ENCODE measurements around the gene CCDC124.
"Not testable (repeated sequence)": the region's sequence is repeated elsewhere in the genome, so short reads cannot be mapped to it uniquely, and the experiment has no call there.

The CCDC124 gene, protein sequence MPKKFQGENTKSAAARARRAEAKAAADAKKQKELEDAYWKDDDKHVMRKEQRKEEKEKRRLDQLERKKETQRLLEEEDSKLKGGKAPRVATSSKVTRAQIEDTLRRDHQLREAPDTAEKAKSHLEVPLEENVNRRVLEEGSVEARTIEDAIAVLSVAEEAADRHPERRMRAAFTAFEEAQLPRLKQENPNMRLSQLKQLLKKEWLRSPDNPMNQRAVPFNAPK

DNA sequence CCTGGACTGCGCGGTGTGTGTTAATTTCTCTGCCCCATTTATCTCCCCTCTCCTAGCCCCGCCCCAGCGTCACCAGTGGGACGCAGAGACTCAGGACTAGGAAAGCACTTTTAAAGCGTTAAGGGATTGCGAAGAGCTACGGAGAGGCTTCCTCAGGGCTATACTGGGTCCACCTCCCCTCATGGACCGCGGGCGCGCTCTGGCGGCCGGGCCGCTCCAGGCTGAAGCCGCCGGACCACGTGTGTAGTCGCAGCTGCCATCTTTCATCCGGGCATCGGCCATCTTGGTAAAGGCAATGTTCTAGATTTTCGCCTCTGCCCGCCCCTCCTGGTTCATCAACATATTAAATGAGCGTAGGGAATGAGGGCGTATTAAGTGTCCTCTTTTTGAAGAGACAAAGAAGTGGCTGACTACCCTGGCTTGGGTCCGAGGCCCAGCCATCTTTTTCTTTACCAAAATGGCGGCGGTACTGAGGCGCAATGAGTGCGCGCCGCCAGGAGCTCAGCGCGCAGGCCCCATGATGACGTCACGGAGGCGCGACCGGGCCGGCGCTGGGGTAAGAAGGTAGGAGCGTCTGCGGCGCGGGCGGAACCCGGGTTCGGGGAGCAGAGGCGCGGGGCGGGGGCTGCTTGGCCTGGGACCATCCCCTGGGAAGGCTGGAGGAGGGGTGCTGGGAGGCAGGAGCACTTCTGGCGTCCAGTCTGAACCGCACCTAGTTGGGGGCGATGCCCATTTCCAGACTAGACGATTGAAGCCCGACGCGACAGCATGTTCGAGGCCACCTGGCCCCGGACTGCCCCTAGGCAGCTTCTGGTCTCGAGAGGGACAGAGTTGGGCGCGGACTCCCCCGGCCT lies at the start of gene CCDC124:
CCDC124 (plus strand) TSS at position 531 of the 854 bp plus-strand sequence. CDS start 3,406 bp downstream, outside the sequence.
- DNase-seq (ENCODE audit: low spot score): peak; percentile 92
- peak; percentile 99 for TF ChIP-seq CTCF (IDR thresholded peaks at IDR 0.05; ENCODE audit: extremely low read depth, insufficient read depth, missing control alignments)
- in situ Hi-C loops (cut with MboI; ENCODE audit: low pct_unique_long_range_greater_than_20kb, low sequenced_read_pairs, unreplicated experiment): loop anchor here (5.0 to 25.0 kb wide), 2 partner anchors 65 to 130 kb away; no protein-coding TSS in a partner anchor

GRCh38 chr19:17883627-17884410 lies 49.0 kb upstream of the CCDC124 start:
- TF ChIP-seq CTCF (IDR thresholded peaks at IDR 0.05; ENCODE audit: extremely low read depth, insufficient read depth, missing control alignments): no peak
- no peak for DNase-seq (ENCODE audit: low spot score)
- in situ Hi-C loops (cut with MboI; ENCODE audit: low pct_unique_long_range_greater_than_20kb, low sequenced_read_pairs, unreplicated experiment): no loop called here

DNA sequence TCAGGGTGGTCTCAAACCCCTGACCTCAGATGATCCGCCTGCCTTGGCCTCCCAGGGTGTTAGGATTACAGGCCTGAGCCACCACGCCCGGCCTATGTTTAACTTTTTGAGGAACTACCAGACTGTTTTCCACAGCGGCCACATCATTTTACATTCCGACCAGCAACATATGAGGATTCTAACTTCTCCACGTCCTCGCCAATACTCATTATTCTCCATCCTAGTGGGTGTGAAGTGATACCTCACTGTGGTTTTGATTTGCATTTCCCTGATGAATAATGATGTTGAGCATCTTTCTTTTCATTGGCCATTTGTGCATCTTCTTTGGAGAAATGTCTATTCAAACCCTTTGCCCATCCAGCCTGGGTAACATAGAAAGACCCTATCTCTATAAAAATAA lies 46.3 kb upstream of the CCDC124 start:
- DNase-seq (ENCODE audit: low spot score): no peak
- no peak for TF ChIP-seq CTCF (IDR thresholded peaks at IDR 0.05; ENCODE audit: extremely low read depth, insufficient read depth, missing control alignments)
- in situ Hi-C loops (cut with MboI; ENCODE audit: low pct_unique_long_range_greater_than_20kb, low sequenced_read_pairs, unreplicated experiment): no loop called here

DNA sequence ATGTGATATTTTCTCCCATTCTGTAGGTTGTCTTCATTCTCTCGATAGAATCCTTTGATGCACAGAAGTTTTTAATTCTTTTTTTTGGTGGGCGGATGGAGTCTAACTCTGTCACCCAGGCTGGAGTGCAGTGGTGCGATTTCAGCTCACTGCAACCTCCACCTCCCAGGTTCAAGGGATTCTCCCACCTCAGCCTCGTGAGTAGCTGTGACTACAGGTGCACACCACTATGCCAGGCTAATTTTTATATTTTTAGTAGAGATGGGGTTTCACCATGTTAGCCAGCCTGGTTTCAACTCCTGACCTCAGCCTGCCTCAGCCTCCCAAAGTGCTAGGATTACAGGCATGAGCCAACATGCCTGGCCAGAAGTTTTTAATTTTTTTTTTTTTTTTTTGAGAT lies 45.6 kb upstream of the CCDC124 start:
- DNase-seq (ENCODE audit: low spot score); in situ Hi-C loops (cut with MboI; ENCODE audit: low pct_unique_long_range_greater_than_20kb, low sequenced_read_pairs, unreplicated experiment): not testable (repeated sequence)

DNA sequence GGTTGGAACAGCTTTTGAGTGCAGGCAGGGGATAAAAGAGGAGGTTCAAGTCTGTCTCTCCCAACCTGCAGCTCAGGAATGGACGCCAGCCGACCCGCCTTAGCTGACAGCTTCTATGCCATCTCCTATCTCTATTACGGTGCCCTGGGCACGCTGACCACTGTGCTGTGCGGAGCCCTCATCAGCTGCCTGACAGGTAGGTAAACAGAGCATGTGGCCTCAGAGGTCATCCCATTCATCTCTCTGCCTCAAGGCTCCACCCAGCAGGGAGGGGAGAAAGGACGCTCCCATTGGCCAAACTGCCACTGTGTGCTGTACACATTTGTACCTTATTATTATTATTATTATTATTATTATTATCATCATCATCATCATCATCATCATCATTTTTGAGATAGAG lies 44.6 kb upstream of the CCDC124 start:
- no peak for DNase-seq (ENCODE audit: low spot score)
- in situ Hi-C loops (cut with MboI; ENCODE audit: low pct_unique_long_range_greater_than_20kb, low sequenced_read_pairs, unreplicated experiment): no loop called here

DNA sequence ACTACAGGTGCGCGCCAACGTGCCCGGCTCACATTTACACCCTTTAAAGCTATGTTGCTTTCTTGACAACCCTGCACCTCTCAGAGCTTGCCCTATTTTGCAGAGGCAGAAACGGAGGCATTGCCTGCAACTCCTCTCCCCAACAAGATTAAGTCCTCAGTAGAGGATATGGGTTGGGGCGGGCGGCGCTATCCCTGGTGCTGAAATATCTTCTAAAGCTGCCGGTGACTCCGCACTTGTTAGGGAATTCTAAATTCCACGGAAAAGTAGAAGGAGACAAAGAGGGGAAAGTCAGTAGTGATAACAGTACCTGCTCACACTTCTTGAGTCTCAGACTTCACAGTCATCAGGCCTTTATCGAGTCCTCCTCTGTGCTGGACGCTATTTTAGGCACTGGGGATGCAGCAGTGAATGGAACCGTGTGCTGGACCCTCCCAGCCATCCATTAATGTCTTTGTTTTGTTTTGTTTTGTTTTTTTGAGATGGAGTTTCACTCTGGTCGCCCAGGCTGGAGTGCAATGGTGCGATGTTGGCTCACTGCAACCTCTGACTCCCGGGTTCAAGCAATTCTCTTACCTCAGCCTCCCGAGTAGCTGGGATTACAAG lies 43.1 kb upstream of the CCDC124 start:
- no peak for DNase-seq (ENCODE audit: low spot score)
- no peak for TF ChIP-seq CTCF (IDR thresholded peaks at IDR 0.05; ENCODE audit: extremely low read depth, insufficient read depth, missing control alignments)
- in situ Hi-C loops (cut with MboI; ENCODE audit: low pct_unique_long_range_greater_than_20kb, low sequenced_read_pairs, unreplicated experiment): no loop called here

More for the DNA sequence above, 44.6 kb upstream of the CCDC124 start:
- no peak for TF ChIP-seq CTCF (IDR thresholded peaks at IDR 0.05; ENCODE audit: extremely low read depth, insufficient read depth, missing control alignments)
